GM12891 (cell line): ENCODE measurements around the gene SPINT4.
"Not testable (repeated sequence)": the region's sequence is repeated elsewhere in the genome, so short reads cannot be mapped to it uniquely, and the experiment has no call there.

Source experiments
- POLR2A ChIP-seq: IDR thresholded peaks from 2 replicates; pipeline ENCODE4 v1.6.1; 2011; ENCODE audit warnings: low read depth, low read length, control low read depth
- POLR2AphosphoS5 ChIP-seq: IDR thresholded peaks from 2 replicates; pipeline ENCODE4 v1.6.1; 2011; ENCODE audit warnings: low read depth, low read length, control low read depth

- not testable (repeated sequence) for TF ChIP-seq POLR2A, POLR2AphosphoS5
Observed at GRCh38 chr20:45759921-45760320, 37.8 kb downstream of the SPINT4 start.
